PC-3 (cell line): Measurements from ENCODE around the gene KEAP1.

Experiments used
- EZH2 ChIP-seq: fragments of 300-600 bp; sonication (generic); IDR thresholded peaks from one replicate; pipeline ENCODE4 v1.6.1; 2017; ENCODE audit warnings: antibody characterized with exemption, mild to moderate bottlenecking, low read length; ENCODE audit not compliant: unreplicated experiment
- EZH2phosphoT487 ChIP-seq: fragments of 300-600 bp; sonication (generic); IDR thresholded peaks from 2 replicates; pipeline ENCODE4 v1.6.1; 2018; ENCODE audit warnings: mild to moderate bottlenecking, antibody characterized with exemption, low read length, borderline replicate concordance
- TF ChIP-seq, protein P1 (sequence below): fragments of 300-600 bp; sonication (generic); conservative IDR thresholded peaks from 2 replicates; pipeline ENCODE4 v1.5.1; 2017; ENCODE audit warnings: antibody characterized with exemption, low read depth, mild to moderate bottlenecking, low read length

DNA sequence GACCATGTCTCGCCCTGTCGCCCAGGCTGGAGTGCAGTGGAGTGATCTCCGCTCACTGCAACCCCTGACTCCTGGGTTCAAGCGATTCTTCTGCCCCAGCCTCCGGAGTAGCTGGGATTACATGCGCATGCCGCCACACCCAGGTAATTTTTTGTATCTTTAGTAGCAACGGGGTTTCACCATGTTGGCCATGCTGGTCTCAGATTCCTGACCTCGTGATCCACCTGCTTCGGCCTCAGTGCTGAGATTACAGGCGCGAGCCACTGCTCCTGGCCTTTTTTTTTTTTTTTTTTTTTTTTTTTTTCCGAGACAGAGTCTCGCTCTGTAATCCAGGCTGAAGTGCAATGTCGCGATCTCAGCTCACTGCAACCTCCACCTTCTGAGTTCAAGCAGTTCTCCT is 4.9 kb upstream of the KEAP1 start:
- TF ChIP-seq, protein P1, sequence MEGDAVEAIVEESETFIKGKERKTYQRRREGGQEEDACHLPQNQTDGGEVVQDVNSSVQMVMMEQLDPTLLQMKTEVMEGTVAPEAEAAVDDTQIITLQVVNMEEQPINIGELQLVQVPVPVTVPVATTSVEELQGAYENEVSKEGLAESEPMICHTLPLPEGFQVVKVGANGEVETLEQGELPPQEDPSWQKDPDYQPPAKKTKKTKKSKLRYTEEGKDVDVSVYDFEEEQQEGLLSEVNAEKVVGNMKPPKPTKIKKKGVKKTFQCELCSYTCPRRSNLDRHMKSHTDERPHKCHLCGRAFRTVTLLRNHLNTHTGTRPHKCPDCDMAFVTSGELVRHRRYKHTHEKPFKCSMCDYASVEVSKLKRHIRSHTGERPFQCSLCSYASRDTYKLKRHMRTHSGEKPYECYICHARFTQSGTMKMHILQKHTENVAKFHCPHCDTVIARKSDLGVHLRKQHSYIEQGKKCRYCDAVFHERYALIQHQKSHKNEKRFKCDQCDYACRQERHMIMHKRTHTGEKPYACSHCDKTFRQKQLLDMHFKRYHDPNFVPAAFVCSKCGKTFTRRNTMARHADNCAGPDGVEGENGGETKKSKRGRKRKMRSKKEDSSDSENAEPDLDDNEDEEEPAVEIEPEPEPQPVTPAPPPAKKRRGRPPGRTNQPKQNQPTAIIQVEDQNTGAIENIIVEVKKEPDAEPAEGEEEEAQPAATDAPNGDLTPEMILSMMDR = no peak
- TF ChIP-seq EZH2 (no peak), EZH2phosphoT487 (no peak)
